PC-3 (cell line): ENCODE data around the gene CCT5. TPM values are rescaled to one million over a fixed set of nuclear protein-coding genes. Genes with fewer than 3 reads are reported as not detected.
A peak's percentile ranks its signal among the peaks of the same experiment; 100 is the strongest.

Source experiments
- ATAC-seq: fragments of 200-7000 bp; cut with Tn5 transposase; 2 replicates; pipeline ENCODE4 v1.9.1; 2020; ENCODE audit warnings: mild to moderate bottlenecking, moderate library complexity
- BruUV-seq: library from RNA; stranded (reverse); fragments of 400-500 nt; replicated peaks from 2 replicates; lab custom pipeline; 2021; lab: Mats Ljungman, UMichigan
- CTCF ChIA-PET: fragments of 300-600 bp; sonication (Branson Sonifier 250); formaldehyde crosslinking; loops from one replicate; lab custom pipeline; 2022; ENCODE audit warnings: antibody characterized with exemption; lab: Charles Lee
- POLR2A ChIA-PET: fragments of 300-600 bp; sonication (Branson Sonifier 250); formaldehyde crosslinking; loops from one replicate; lab custom pipeline; 2022; ENCODE audit warnings: antibody characterized with exemption; ENCODE audit not compliant: unreplicated experiment; lab: Charles Lee
- DNase-seq: peaks from one replicate; pipeline ENCODE4 v3.0.0-alpha.2; 2015
- H2AFZ ChIP-seq: fragments of 300-600 bp; sonication (generic); 2 replicates; pipeline ENCODE4 v1.6.0; 2016; ENCODE audit warnings: antibody characterized with exemption, low read length
- H3F3A ChIP-seq: fragments of 300-600 bp; sonication (generic); one replicate; pipeline ENCODE4 v1.6.0; 2017; ENCODE audit warnings: antibody characterized with exemption, low read length, control low read depth, mild to moderate bottlenecking; ENCODE audit not compliant: unreplicated experiment
- H3K27ac ChIP-seq: fragments of 300-600 bp; sonication (generic); 2 replicates; pipeline ENCODE4 v1.5.1; 2016; ENCODE audit warnings: mild to moderate bottlenecking, low read length
- H3K27me3 ChIP-seq: fragments of 300-600 bp; sonication (generic); 2 replicates; pipeline ENCODE4 v1.6.1; 2016; ENCODE audit warnings: low read length, mixed read lengths
- H3K36me3 ChIP-seq: fragments of 300-600 bp; sonication (generic); 2 replicates; pipeline ENCODE4 v1.6.1; 2016; ENCODE audit warnings: low read depth, mixed run types, low read length, mixed read lengths
- H3K4me1 ChIP-seq: fragments of 300-600 bp; sonication (generic); 2 replicates; pipeline ENCODE4 v1.5.1; 2016; ENCODE audit warnings: low read length; ENCODE audit not compliant: insufficient read depth
- H3K4me2 ChIP-seq: fragments of 300-600 bp; sonication (generic); 2 replicates; pipeline ENCODE4 v1.6.0; 2016; ENCODE audit warnings: low read length
- H3K4me3 ChIP-seq: fragments of 300-600 bp; sonication (generic); 2 replicates; pipeline ENCODE4 v1.5.1; 2016; ENCODE audit warnings: mild to moderate bottlenecking, low read length, mixed read lengths
- H3K79me2 ChIP-seq: fragments of 300-600 bp; sonication (generic); 2 replicates; pipeline ENCODE4 v1.6.1; 2017; ENCODE audit warnings: low read length, mixed read lengths
- H3K9ac ChIP-seq: fragments of 300-600 bp; sonication (generic); 2 replicates; pipeline ENCODE4 v1.6.0; 2016; ENCODE audit warnings: mild to moderate bottlenecking, low read length
- H3K9me2 ChIP-seq: fragments of 300-600 bp; sonication (generic); replicated peaks from 2 replicates; pipeline ENCODE4 v1.6.1; 2016; ENCODE audit warnings: mixed run types, low read length, mixed read lengths
- H3K9me3 ChIP-seq: fragments of 300-600 bp; sonication (generic); 2 replicates; pipeline ENCODE4 v1.6.1; 2016; ENCODE audit warnings: low read length, mixed read lengths
- H4K20me1 ChIP-seq: fragments of 300-600 bp; sonication (generic); 2 replicates; pipeline ENCODE4 v1.6.1; 2016; ENCODE audit warnings: low read length, mixed read lengths
- EZH2 ChIP-seq: fragments of 300-600 bp; sonication (generic); IDR thresholded peaks from one replicate; pipeline ENCODE4 v1.6.1; 2017; ENCODE audit warnings: antibody characterized with exemption, mild to moderate bottlenecking, low read length; ENCODE audit not compliant: unreplicated experiment
- EZH2phosphoT487 ChIP-seq: fragments of 300-600 bp; sonication (generic); IDR thresholded peaks from 2 replicates; pipeline ENCODE4 v1.6.1; 2018; ENCODE audit warnings: mild to moderate bottlenecking, antibody characterized with exemption, low read length, borderline replicate concordance
- intact Hi-C: fragments of 100-400 bp; cut with micrococcal nuclease; formaldehyde crosslinking; loops from 2 replicates; pipeline ENCODE4 v1.9.0; 2023
- total RNA-seq: library from RNA; depleted of rRNA; stranded (reverse); fragments of >200 nt; gene quantifications from 2 replicates; pipeline ENCODE4 v1.2.3, GENCODE V29; 2014
- TF ChIP-seq, protein P1 (sequence below): fragments of 300-600 bp; sonication (generic); conservative IDR thresholded peaks from 2 replicates; pipeline ENCODE4 v1.5.1; 2017; ENCODE audit warnings: antibody characterized with exemption, low read depth, mild to moderate bottlenecking, low read length

CCT5 gene
- total RNA-seq, 1 experiment from 2014 or later: 1,334 TPM

DNA sequence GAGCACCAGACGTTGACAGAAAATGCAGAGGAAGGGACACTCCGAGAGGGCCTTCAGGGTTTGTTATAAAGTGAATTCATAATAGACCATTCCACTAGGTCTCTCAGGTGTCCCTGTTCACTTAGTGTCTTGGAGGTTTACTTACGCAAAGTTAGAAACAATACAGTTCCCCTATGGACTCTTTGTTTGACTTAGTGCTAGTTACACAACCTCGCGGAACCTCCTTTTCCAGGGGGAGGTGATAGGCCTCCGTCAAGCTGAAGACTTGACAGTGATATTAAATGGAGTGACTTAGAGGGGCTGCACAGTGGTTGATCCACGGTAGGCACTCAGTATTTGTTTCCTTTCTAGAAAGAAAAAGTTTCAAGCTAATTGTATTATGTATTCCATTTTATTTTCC, 1.3 kb downstream of the CCT5 start:
- H3K9ac ChIP-seq: peak overlapping the region; percentile 98
- no peaks in the 10 kb centered on the region for H3F3A ChIP-seq
- no peak overlapping the region for H2AFZ ChIP-seq
- intact Hi-C loops: no loop called here
- no peaks in the 10 kb centered on the region for H3K27me3 ChIP-seq
- peak overlapping the region; percentile 91 for H3K4me3 ChIP-seq
- H3K27ac ChIP-seq: peak overlapping the region; percentile 82; the same call in 1 of the 2 replicates
- peaks cover 48% of the 10 kb centered on the region for H3K36me3 ChIP-seq
- ChIA-PET CTCF (no interaction called here), POLR2A (no interaction called here)
- no TSS peak for BruUV-seq
- DNase-seq (peak; percentile 36), ATAC-seq (no peak)
- H3K9me3 ChIP-seq: no peaks in the 10 kb centered on the region
- TF ChIP-seq EZH2phosphoT487: no peak
- no peak for TF ChIP-seq EZH2
- TF ChIP-seq, protein P1, sequence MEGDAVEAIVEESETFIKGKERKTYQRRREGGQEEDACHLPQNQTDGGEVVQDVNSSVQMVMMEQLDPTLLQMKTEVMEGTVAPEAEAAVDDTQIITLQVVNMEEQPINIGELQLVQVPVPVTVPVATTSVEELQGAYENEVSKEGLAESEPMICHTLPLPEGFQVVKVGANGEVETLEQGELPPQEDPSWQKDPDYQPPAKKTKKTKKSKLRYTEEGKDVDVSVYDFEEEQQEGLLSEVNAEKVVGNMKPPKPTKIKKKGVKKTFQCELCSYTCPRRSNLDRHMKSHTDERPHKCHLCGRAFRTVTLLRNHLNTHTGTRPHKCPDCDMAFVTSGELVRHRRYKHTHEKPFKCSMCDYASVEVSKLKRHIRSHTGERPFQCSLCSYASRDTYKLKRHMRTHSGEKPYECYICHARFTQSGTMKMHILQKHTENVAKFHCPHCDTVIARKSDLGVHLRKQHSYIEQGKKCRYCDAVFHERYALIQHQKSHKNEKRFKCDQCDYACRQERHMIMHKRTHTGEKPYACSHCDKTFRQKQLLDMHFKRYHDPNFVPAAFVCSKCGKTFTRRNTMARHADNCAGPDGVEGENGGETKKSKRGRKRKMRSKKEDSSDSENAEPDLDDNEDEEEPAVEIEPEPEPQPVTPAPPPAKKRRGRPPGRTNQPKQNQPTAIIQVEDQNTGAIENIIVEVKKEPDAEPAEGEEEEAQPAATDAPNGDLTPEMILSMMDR: no peak
- peaks cover 95% of the 10 kb centered on the region for H3K79me2 ChIP-seq
- H3K9me2 ChIP-seq: no peaks in the 10 kb centered on the region
- peaks cover 48% of the 10 kb centered on the region for H4K20me1 ChIP-seq
- H3K4me1 ChIP-seq: peaks cover 31% of the 10 kb centered on the region
- peak overlapping the region; percentile 88 for H3K4me2 ChIP-seq

DNA sequence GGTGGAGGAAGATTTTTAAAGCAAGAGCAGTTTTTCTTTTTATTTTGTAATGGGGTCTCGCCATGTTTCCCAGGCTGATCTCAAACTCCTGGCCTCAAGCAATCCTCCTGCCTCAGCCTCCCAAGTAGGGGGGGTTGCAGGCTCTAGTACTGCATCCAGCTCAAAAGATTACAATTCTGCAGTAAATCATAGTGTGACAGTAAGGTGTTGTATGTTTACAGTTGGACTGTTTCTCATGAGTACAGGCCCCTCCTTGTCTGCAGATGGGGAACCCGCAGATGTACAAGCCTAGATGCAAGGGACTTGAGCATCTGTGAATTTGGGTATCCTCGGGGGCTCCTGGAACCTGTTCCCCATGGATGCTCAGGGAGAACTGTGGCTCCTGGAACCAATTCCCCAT, 3.3 kb downstream of the CCT5 start:
- Histone ChIP-seq H3K27ac (no peak overlapping the region), H3K79me2 (peaks cover 95% of the 10 kb centered on the region), H3K9ac (no peak overlapping the region), H3K36me3 (peaks cover 68% of the 10 kb centered on the region), H3K4me1 (peaks cover 28% of the 10 kb centered on the region), H3K4me2 (peak overlapping the region; percentile 88), H4K20me1 (peaks cover 58% of the 10 kb centered on the region), H3F3A (no peaks in the 10 kb centered on the region), H3K9me2 (no peaks in the 10 kb centered on the region), H3K9me3 (no peaks in the 10 kb centered on the region), H2AFZ (no peak overlapping the region), H3K27me3 (no peaks in the 10 kb centered on the region), H3K4me3 (peak overlapping the region; percentile 2; the same call in 1 of the 2 replicates)
- intact Hi-C loops: no loop called here
- no peak for ATAC-seq
- POLR2A ChIA-PET: interaction anchor here (0.6 kb wide), 1 partner anchor 26 kb away, joined by 3 read pairs; no protein-coding TSS in a partner anchor
- no TSS peak for BruUV-seq
- TF ChIP-seq EZH2phosphoT487 (no peak), EZH2 (no peak)
- TF ChIP-seq, protein P1: no peak
- CTCF ChIA-PET: no interaction called here
- no peak for DNase-seq

DNA sequence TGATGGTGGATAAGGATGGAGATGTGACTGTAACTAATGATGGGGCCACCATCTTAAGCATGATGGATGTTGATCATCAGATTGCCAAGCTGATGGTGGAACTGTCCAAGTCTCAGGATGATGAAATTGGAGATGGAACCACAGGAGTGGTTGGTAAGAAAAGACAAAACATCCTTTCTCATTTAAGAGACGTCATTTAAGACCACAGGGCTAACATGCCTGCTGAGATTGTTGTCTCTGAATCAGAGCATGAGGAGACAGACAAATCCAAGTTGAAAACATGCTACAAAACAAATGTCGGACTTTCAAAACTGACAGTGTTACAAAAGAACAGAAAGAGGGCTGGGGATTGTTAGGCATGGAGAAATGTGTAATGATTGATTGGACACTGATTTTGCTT, 4.6 kb downstream of the CCT5 start:
- intact Hi-C loops: no loop called here
- peaks cover 20% of the 10 kb centered on the region for H3K4me1 ChIP-seq
- no peak overlapping the region for H2AFZ ChIP-seq
- no peak overlapping the region for H3K9ac ChIP-seq
- H3K9me3 ChIP-seq: no peaks in the 10 kb centered on the region
- no TSS peak for BruUV-seq
- ATAC-seq (no peak), DNase-seq (no peak)
- no peaks in the 10 kb centered on the region for H3K9me2 ChIP-seq
- peaks cover 91% of the 10 kb centered on the region for H3K79me2 ChIP-seq
- TF ChIP-seq EZH2: no peak
- CTCF ChIA-PET: no interaction called here
- no peak overlapping the region for H3K4me2 ChIP-seq
- H3K27me3 ChIP-seq: no peaks in the 10 kb centered on the region
- no peak overlapping the region for H3K27ac ChIP-seq
- peaks cover 67% of the 10 kb centered on the region for H4K20me1 ChIP-seq
- no peaks in the 10 kb centered on the region for H3F3A ChIP-seq
- POLR2A ChIA-PET: no interaction called here
- no peak overlapping the region for H3K4me3 ChIP-seq
- H3K36me3 ChIP-seq: peaks cover 81% of the 10 kb centered on the region
